K562 (cell line): ENCODE measurements around the gene SRY. TPM values are rescaled to one million over a fixed set of nuclear protein-coding genes. Genes with fewer than 3 reads are reported as not detected.

Source experiments
- ATAC-seq: fragments of 200-7000 bp; cut with Tn5 transposase; 3 replicates; pipeline ENCODE4 v1.9.1; 2020; ENCODE audit warnings: moderate library complexity
- Bru-seq: library from RNA; stranded (reverse); fragments of 400-500 nt; gene quantifications from one replicate; lab custom pipeline; 2021; lab: Mats Ljungman, UMichigan
- BruChase-seq, 2 experiments: library from RNA; stranded (reverse); fragments of 400-500 nt; gene quantifications; one replicate each; lab custom pipeline; 2021; lab: Mats Ljungman, UMichigan
- BruUV-seq: library from RNA; stranded (reverse); fragments of 400-500 nt; replicated peaks from 2 replicates; lab custom pipeline; 2021; lab: Mats Ljungman, UMichigan
- CTCF ChIA-PET: fragments of 300-600 bp; formaldehyde crosslinking; extraction: SDS; loops from one replicate; lab custom pipeline; 2021; ENCODE audit warnings: low intra/inter-chr PET ratio; lab: Yijun Ruan, JAX
- POLR2A ChIA-PET: fragments of 300-600, 350-650 bp; sonication (Branson Sonifier 250); formaldehyde crosslinking; extraction: SDS; loops from one replicate; lab custom pipeline; 2021; ENCODE audit warnings: antibody characterized with exemption, inconsistent platforms; lab: Yijun Ruan, JAX
- DNase-seq, 4 experiments: peaks; one replicate each; pipeline versions ENCODE4 v3.0.0 to v3.0.0-alpha.2; 2011 to 2018; ENCODE audit warnings: low spot score in 3 of 4, mixed read lengths in 3 of 4; ENCODE audit errors: extremely low read depth in 1 of 4
- FAIRE-seq: peaks from 2 replicates; lab custom pipeline; 2011; peaks lifted over from hg19 to GRCh38; lab: Jason Lieb, UNC
- H2AFZ ChIP-seq: 2 replicates; pipeline ENCODE4 v1.6.0; 2011; ENCODE audit warnings: low read depth, low read length, control low read depth, inconsistent platforms
- H3K27ac ChIP-seq: fragments of 200-600 bp; 3 replicates; pipeline ENCODE4 v1.8.0; 2011; ENCODE audit warnings: low read depth, mild to moderate bottlenecking, control low read depth, inconsistent platforms, low read length, moderate library complexity, mixed read lengths; ENCODE audit errors: extremely low read depth
- H3K27me3 ChIP-seq, 2 experiments: fragments of 300-600 bp in 1 of 2; 2 replicates in 1 of 2; 3 replicates in 1 of 2; pipeline versions ENCODE4 v1.6.0 to v1.8.0; 2011; ENCODE audit warnings: inconsistent platforms in 2 of 2, low read length in 2 of 2, mild to moderate bottlenecking in 1 of 2, mixed read lengths in 1 of 2, moderate library complexity in 1 of 2; ENCODE audit not compliant: control insufficient read depth in 2 of 2, insufficient read depth in 2 of 2
- H3K36me3 ChIP-seq: fragments of 300-600 bp; 3 replicates; pipeline ENCODE4 v1.8.0; 2011; ENCODE audit warnings: mild to moderate bottlenecking, low read length, inconsistent platforms; ENCODE audit not compliant: control insufficient read depth, insufficient read depth
- H3K4me1 ChIP-seq, 2 experiments: fragments of 200-600 bp in 1 of 2; replicated peaks in 1 of 2; 2 replicates in 1 of 2; 3 replicates in 1 of 2; pipeline versions ENCODE4 v1.5.1 to v1.8.0; 2011; ENCODE audit warnings: inconsistent platforms in 2 of 2, low read length in 2 of 2, mild to moderate bottlenecking in 1 of 2, mixed read lengths in 1 of 2, moderate library complexity in 1 of 2; ENCODE audit not compliant: control insufficient read depth in 2 of 2, insufficient read depth in 2 of 2
- H3K4me2 ChIP-seq: 2 replicates; pipeline ENCODE4 v1.6.1; 2011; ENCODE audit warnings: low read length, control low read depth, inconsistent platforms, mixed read lengths; ENCODE audit not compliant: insufficient read depth
- H3K4me3 ChIP-seq: fragments of 200-600 bp; sonication (generic), shearing (Covaris generic); 2 replicates; pipeline ENCODE4 v1.5.1; 2016; ENCODE audit warnings: control low read depth, inconsistent platforms
- H3K79me2 ChIP-seq: fragments of 200-600 bp; 3 replicates; pipeline ENCODE4 v1.8.0; 2011; ENCODE audit warnings: low read length, inconsistent platforms; ENCODE audit not compliant: control insufficient read depth, insufficient read depth
- H3K9ac ChIP-seq, 2 experiments: 2 replicates each; pipeline versions ENCODE4 v1.6.0 to v1.6.1; 2011; ENCODE audit warnings: low read depth in 2 of 2, low read length in 2 of 2, control low read depth in 1 of 2, inconsistent platforms in 1 of 2, mild to moderate bottlenecking in 1 of 2, mixed read lengths in 1 of 2; ENCODE audit not compliant: insufficient read depth in 1 of 2
- H3K9me1 ChIP-seq: one replicate; pipeline ENCODE4 v1.6.0; 2011; ENCODE audit warnings: inconsistent platforms, mild to moderate bottlenecking, low read length, moderate library complexity; ENCODE audit not compliant: control insufficient read depth, insufficient read depth
- H3K9me3 ChIP-seq: replicated peaks from 2 replicates; pipeline ENCODE4 v1.5.1; 2011; ENCODE audit warnings: low read depth, low read length, inconsistent platforms; ENCODE audit not compliant: control insufficient read depth, insufficient read depth
- H4K20me1 ChIP-seq: replicated peaks from 2 replicates; pipeline ENCODE4 v1.6.1; 2011; ENCODE audit warnings: low read length, inconsistent platforms, mixed read lengths; ENCODE audit not compliant: control insufficient read depth, insufficient read depth
- KDM2B ChIP-seq: fragments of 250-450 bp; sonication (Bioruptor Pico); IDR thresholded peaks from 2 replicates; pipeline ENCODE4 v1.8.0; 2021; ENCODE audit warnings: mild to moderate bottlenecking, moderate library complexity
- NBN ChIP-seq: fragments of 450-650 bp; IDR thresholded peaks from 2 replicates; pipeline ENCODE4 v1.6.1; 2016; ENCODE audit warnings: low read depth, mild to moderate bottlenecking
- NCOA1 ChIP-seq: fragments of 450-650 bp; IDR thresholded peaks from 2 replicates; pipeline ENCODE4 v1.6.1; 2016; ENCODE audit warnings: low read depth
- PTBP1 ChIP-seq: fragments of 200-400 bp; formaldehyde crosslinking; IDR thresholded peaks from 2 replicates; pipeline ENCODE4 v1.6.1; 2017; ENCODE audit warnings: low read depth, low read length
- SNIP1 ChIP-seq: fragments of 450-650 bp; IDR thresholded peaks from 2 replicates; pipeline ENCODE4 v1.7.1; 2017; ENCODE audit warnings: low read depth, mild to moderate bottlenecking
- ZC3H11A ChIP-seq: IDR thresholded peaks from 2 replicates; pipeline ENCODE4 v1.6.1; 2012; ENCODE audit warnings: low read depth, low read length, improper control_type of control experiment
- ZNF12 ChIP-seq: sonication (generic); formaldehyde crosslinking; IDR thresholded peaks from 2 replicates; pipeline ENCODE4 v1.4.0; 2020; ENCODE audit warnings: mild to moderate bottlenecking, missing genetic modification reagents
- ZNF143 ChIP-seq: sonication (generic); formaldehyde crosslinking; IDR thresholded peaks from 2 replicates; pipeline ENCODE4 v1.9.0; 2022; ENCODE audit warnings: mild to moderate bottlenecking, missing genetic modification reagents
- ZNF699 ChIP-seq: fragments of 250-450 bp; sonication (Bioruptor Pico); IDR thresholded peaks from 2 replicates; pipeline ENCODE4 v1.8.0; 2021; ENCODE audit warnings: mild to moderate bottlenecking, moderate library complexity; ENCODE audit not compliant: insufficient replicate concordance
- WGBS: fragments of 100-300 bp; shearing (Covaris generic); methylation state at CpG from one replicate; pipeline ENCODE4 v1.1.6; 2016; ENCODE audit warnings: low coverage, mixed read lengths; ENCODE audit not compliant: insufficient coverage; ENCODE audit errors: missing lambda C conversion rate; 5-methylcytosine and 5-hydroxymethylcytosine counted together
- in situ Hi-C: fragments of 300-500 bp; cut with MboI; formaldehyde crosslinking; loops from 4 replicates; pipeline ENCODE4 v1.15.0; 2018; ENCODE audit warnings: inconsistent platforms, mixed read lengths
- intact Hi-C: fragments of 100-400 bp; cut with micrococcal nuclease; formaldehyde crosslinking; loops from 2 replicates; pipeline ENCODE4 v1.14.2; 2022
- long read RNA-seq, 3 experiments: library from polyadenylated mRNA in 2 of 3; library from RNA in 1 of 3; unstranded in 2 of 3; stranded (forward) in 1 of 3; transcript quantifications; one replicate each; pipeline ENCODE4 v2.0.0, GENCODE V29; 2019 to 2022
- polyA minus RNA-seq, 3 experiments: library from RNA; depleted of rRNA, polyadenylated mRNA; stranded (reverse); fragments of >200 nt; gene quantifications; 2 replicates each; pipeline ENCODE4 v1.2.3, GENCODE V29; 2011
- polyA plus RNA-seq, 8 experiments: library from polyadenylated mRNA; depleted of rRNA in 4 of 8; stranded (reverse) in 5 of 8; unstranded in 3 of 8; fragments of >200 nt; fragmentation: Nextera tagmentation in 2 of 8; fragmentation: Illumina TruSeq in 1 of 8; extraction: Ambion mirVana in 2 of 8; extraction: Trizol in 1 of 8; gene quantifications; 2 replicates each; pipeline versions ENCODE4 v1.2.1 to v1.2.3, GENCODE V29; 2011 to 2014; ENCODE audit warnings: inconsistent platforms in 1 of 8, missing spikeins in 1 of 8
- total RNA-seq, 7 experiments: library from RNA; depleted of rRNA in 6 of 7; stranded (reverse); fragments of >200 nt in 6 of 7; fragmentation: Illumina TruSeq in 2 of 7; extraction: Trizol in 2 of 7; gene quantifications; 2 replicates each; pipeline versions ENCODE4 v1.2.1 to v1.2.3, GENCODE V29; 2011 to 2021; ENCODE audit warnings: low replicate concordance in 1 of 7
- TF ChIP-seq, protein P1 (sequence below): fragments of 250-450 bp; sonication (Bioruptor Pico); IDR thresholded peaks from 2 replicates; pipeline ENCODE4 v1.8.0; 2022; ENCODE audit warnings: moderate library complexity, mild to moderate bottlenecking, inconsistent platforms
- TF ChIP-seq, protein P2 (sequence below): sonication (generic); formaldehyde crosslinking; IDR thresholded peaks from 2 replicates; pipeline ENCODE4 v1.8.1; 2023; ENCODE audit warnings: mild to moderate bottlenecking, missing genetic modification reagents

SRY gene
- total RNA-seq (2011; cell fraction: chromatin; rRNA removed; ENCODE audit: low replicate concordance) = not detected in 2 replicates
- not detected in 2 replicates for total RNA-seq (2011; cell fraction: nucleolus; rRNA removed)
- not detected in 2 replicates for total RNA-seq (2011; cell fraction: nucleoplasm; rRNA removed)
- not detected in 2 replicates for total RNA-seq (2014; rRNA removed)
- not detected in 2 replicates for total RNA-seq (2014; rRNA removed; fragmentation: Illumina TruSeq; extraction: Trizol)
- total RNA-seq (2015; rRNA removed; fragmentation: Illumina TruSeq; extraction: Trizol) = not detected in 2 replicates
- not detected in 2 replicates for total RNA-seq (2021)
- not detected in 2 replicates for polyA plus RNA-seq (2011; rRNA removed)
- polyA plus RNA-seq (2011; cell fraction: cytosol; rRNA removed) = not detected in 2 replicates
- not detected in 2 replicates for polyA plus RNA-seq (2011; cell fraction: nucleus; rRNA removed)
- not detected in 2 replicates for polyA plus RNA-seq (2012)
- not detected in 2 replicates for polyA plus RNA-seq (2014; fragmentation: Illumina TruSeq; extraction: Trizol)
- not detected for polyA plus RNA-seq (2014; fragmentation: Nextera tagmentation; extraction: Ambion mirVana)
- not detected in 2 replicates for polyA plus RNA-seq (2014; rRNA removed)
- not detected in 2 replicates for polyA minus RNA-seq (2011; rRNA and poly(A)+ RNA removed)
- polyA minus RNA-seq (2011; cell fraction: cytosol; rRNA and poly(A)+ RNA removed) = not detected in 2 replicates
- not detected in 2 replicates for polyA minus RNA-seq (2011; cell fraction: nucleus; rRNA and poly(A)+ RNA removed)
- Bru-seq, nascent RNA = not detected
- BruChase-seq, experiment 1, labeled RNA remaining after a 2-hour chase = not detected
- BruChase-seq, experiment 2, labeled RNA remaining after a 6-hour chase = not detected
- long read RNA-seq, experiment 1 = 0 reads
- long read RNA-seq, experiment 2 = 0 reads
- long read RNA-seq, experiment 3 = 0 reads

- Histone ChIP-seq H3K79me2 (no peaks in the 10 kb centered on the region), H2AFZ (no peak within 1 kb of the TSS), H3K9me1 (no peaks in the 10 kb centered on the region), H3K9ac (no peak within 1 kb of the TSS), H3K27ac (no peak within 1 kb of the TSS), H4K20me1 (no peaks in the 10 kb centered on the region), H3K9me3 (no peaks in the 10 kb centered on the region), H3K4me2 (no peak within 1 kb of the TSS), H3K4me3 (no peak within 1 kb of the TSS), H3K36me3 (no peaks in the 10 kb centered on the region), H3K27me3 (no peaks in the 10 kb centered on the region), H3K4me1 (no peaks in the 10 kb centered on the region)
- BruUV-seq = no TSS peak
- ChIA-PET CTCF (no interaction called here), POLR2A (no interaction called here)
- no peak for TF ChIP-seq ZNF699
- TF ChIP-seq PTBP1 = no peak
- TF ChIP-seq, protein P1, sequence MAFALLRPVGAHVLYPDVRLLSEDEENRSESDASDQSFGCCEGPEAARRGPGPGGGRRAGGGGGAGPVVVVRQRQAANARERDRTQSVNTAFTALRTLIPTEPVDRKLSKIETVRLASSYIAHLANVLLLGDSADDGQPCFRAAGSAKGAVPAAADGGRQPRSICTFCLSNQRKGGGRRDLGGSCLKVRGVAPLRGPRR (CRISPR knock-in tag) = no peak
- TF ChIP-seq ZC3H11A = no peak
- no peak for TF ChIP-seq KDM2B (CRISPR knock-in tag)
- TF ChIP-seq NBN = no peak
- TF ChIP-seq ZNF143 (CRISPR knock-in tag) = no peak
- TF ChIP-seq SNIP1 = no peak
- TF ChIP-seq NCOA1 = no peak
- TF ChIP-seq, protein P2, sequence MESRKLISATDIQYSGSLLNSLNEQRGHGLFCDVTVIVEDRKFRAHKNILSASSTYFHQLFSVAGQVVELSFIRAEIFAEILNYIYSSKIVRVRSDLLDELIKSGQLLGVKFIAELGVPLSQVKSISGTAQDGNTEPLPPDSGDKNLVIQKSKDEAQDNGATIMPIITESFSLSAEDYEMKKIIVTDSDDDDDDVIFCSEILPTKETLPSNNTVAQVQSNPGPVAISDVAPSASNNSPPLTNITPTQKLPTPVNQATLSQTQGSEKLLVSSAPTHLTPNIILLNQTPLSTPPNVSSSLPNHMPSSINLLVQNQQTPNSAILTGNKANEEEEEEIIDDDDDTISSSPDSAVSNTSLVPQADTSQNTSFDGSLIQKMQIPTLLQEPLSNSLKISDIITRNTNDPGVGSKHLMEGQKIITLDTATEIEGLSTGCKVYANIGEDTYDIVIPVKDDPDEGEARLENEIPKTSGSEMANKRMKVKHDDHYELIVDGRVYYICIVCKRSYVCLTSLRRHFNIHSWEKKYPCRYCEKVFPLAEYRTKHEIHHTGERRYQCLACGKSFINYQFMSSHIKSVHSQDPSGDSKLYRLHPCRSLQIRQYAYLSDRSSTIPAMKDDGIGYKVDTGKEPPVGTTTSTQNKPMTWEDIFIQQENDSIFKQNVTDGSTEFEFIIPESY (CRISPR knock-in tag) = no peak
- TF ChIP-seq ZNF12 (CRISPR knock-in tag) = no peak
- in situ Hi-C loops = no loop called here
- ATAC-seq (no peak), FAIRE-seq (no peak), DNase-seq (no peak)
- intact Hi-C loops = no loop called here
- no CpG with 5 or more reads among the region's 9 CpGs for WGBS
These were observed at the start of gene SRY for GRCh38 chrY:2787600-2787999. Gene SRY, minus strand, starts transcription at chrY:2787682. Its CDS starts 79 bp downstream, at chrY:2787603.
